NCI-H1436 (cell line): ENCODE measurements around the gene DDOST.

Source experiments
- DNase-seq: peaks from one replicate; lab custom pipeline; 2025; lab: John Stamatoyannopoulos, UW

The DDOST gene

GRCh38 chr1:20660847-20661206 lies 342 bp downstream of the DDOST start:
- no peak for DNase-seq

GRCh38 chr1:20660363-20660762 lies 806 bp downstream of the DDOST start:
- DNase-seq = no peak

GRCh38 chr1:20658166-20658915 lies 2.8 kb downstream of the DDOST start:
- no peak for DNase-seq

GRCh38 chr1:20657024-20657423 lies 4.1 kb downstream of the DDOST start:
- no peak for DNase-seq

GRCh38 chr1:20654104-20654690 lies 7.0 kb downstream of the DDOST start:
- DNase-seq = no peak

GRCh38 chr1:20652300-20652699 lies 8.9 kb downstream of the DDOST start:
- no peak for DNase-seq

GRCh38 chr1:20648946-20649345 lies 12.2 kb downstream of the DDOST start:
- DNase-seq = no peak

GRCh38 chr1:20648438-20648837 lies 12.7 kb downstream of the DDOST start:
- no peak for DNase-seq

- DNase-seq = no peak
These were observed 15.8 kb downstream of the DDOST start for GRCh38 chr1:20645414-20645813.

GRCh38 chr1:20644416-20644815 lies 16.8 kb downstream of the DDOST start:
- DNase-seq = no peak

- no peak for DNase-seq
These were observed 18.1 kb downstream of the DDOST start for GRCh38 chr1:20643080-20643479.

- no peak for DNase-seq
These were observed 19.2 kb downstream of the DDOST start for GRCh38 chr1:20641975-20642374.

- DNase-seq = peak; percentile 24
These were observed 21.0 kb downstream of the DDOST start for GRCh38 chr1:20640183-20640597.

- no peak for DNase-seq
These were observed 24.3 kb downstream of the DDOST start for GRCh38 chr1:20636785-20637347.

- peak; percentile 14 for DNase-seq
These were observed 26.5 kb downstream of the DDOST start for GRCh38 chr1:20634594-20635084.

- no peak for DNase-seq
These were observed 27.0 kb downstream of the DDOST start for GRCh38 chr1:20634065-20634593.

GRCh38 chr1:20633190-20634064 lies 27.7 kb downstream of the DDOST start, which contains the start of gene PINK1:
Gene PINK1 (plus strand): TSS chr1:20633458. CDS start chr1:20633549, 91 bp downstream.
- DNase-seq = peak; percentile 55

- no peak for DNase-seq
These were observed 28.8 kb downstream of the DDOST start for GRCh38 chr1:20632386-20632785.

- no peak for DNase-seq
These were observed 30.4 kb downstream of the DDOST start for GRCh38 chr1:20630729-20631128.

GRCh38 chr1:20626524-20626923 lies 34.6 kb downstream of the DDOST start:
- DNase-seq = no peak

- DNase-seq = no peak
These were observed 35.1 kb downstream of the DDOST start for GRCh38 chr1:20626098-20626427.
